HFFc6 (cell line): Measurements from ENCODE around the gene FAM131C. TPM values are rescaled to one million over a fixed set of nuclear protein-coding genes. Genes with fewer than 3 reads are reported as not detected.

Experiments used
- DNase-seq: peaks from one replicate; pipeline ENCODE4 v3.0.0-alpha.2; 2018
- H3K27ac Mint-ChIP-seq: 2 replicates; pipeline ENCODE4 v1.8.0; 2020; ENCODE audit warnings: mild to moderate bottlenecking, mixed read lengths
- H3K27me3 Mint-ChIP-seq: 2 replicates; pipeline ENCODE4 v1.8.0; 2021; ENCODE audit warnings: mild to moderate bottlenecking, moderate library complexity, mixed read lengths; ENCODE audit not compliant: insufficient read depth
- H3K36me3 Mint-ChIP-seq: 2 replicates; pipeline ENCODE4 v1.8.0; 2021; ENCODE audit warnings: low read depth, mixed read lengths
- H3K4me1 Mint-ChIP-seq: 2 replicates; pipeline ENCODE4 v1.8.0; 2020; ENCODE audit warnings: low read depth, mixed read lengths
- H3K4me3 Mint-ChIP-seq: 2 replicates; pipeline ENCODE4 v1.8.0; 2020; ENCODE audit warnings: mild to moderate bottlenecking, moderate library complexity, mixed read lengths
- H3K9me3 Mint-ChIP-seq: 2 replicates; pipeline ENCODE4 v1.8.0; 2020; ENCODE audit warnings: mild to moderate bottlenecking, mixed read lengths
- total RNA-seq, 6 experiments: library from RNA; stranded (reverse); fragmentation: NEBNext Ultra II Directional; extraction: Animal tissue kit (Norgen Biotek cat#: 25700); gene quantifications; 2 replicates in 1 of 6; 3 replicates in 5 of 6; pipeline ENCODE4 v1.2.3, GENCODE V29; 2021
- TF ChIP-seq, protein P1 (sequence below): fragments of 200-600 bp; sonication (generic); IDR thresholded peaks from 2 replicates; pipeline ENCODE4 v1.5.0; 2021; ENCODE audit warnings: antibody characterized with exemption, mild to moderate bottlenecking

FAM131C gene
- total RNA-seq, 6 experiments from 2014 or later: 0.26 to 1.3 (median 0.74) TPM

DNA sequence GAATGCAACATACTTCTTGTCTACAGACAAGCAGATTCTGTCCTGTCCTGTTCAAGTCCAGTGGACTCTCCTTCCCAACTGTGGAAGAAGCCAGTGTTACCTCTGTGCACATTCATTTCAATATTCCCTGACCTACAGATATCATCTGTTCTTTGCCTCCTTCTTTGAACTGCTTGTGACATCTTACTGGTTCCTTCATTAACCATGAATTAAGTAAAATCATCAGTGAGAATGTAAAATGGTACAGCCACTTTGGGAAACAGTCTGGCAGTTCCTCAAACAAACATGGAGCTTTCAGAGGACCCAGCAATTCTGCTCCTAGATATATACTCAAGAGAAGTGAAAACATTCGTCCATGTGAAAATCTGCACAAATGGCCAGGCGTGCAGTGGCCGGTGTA lies 62.6 kb downstream of the FAM131C start:
- Mint-ChIP-seq H3K9me3 (no peaks in the 10 kb centered on the region), H3K36me3 (no peaks in the 10 kb centered on the region), H3K27me3 (peaks cover 4% of the 10 kb centered on the region; the same call in 1 of the 2 replicates), H3K4me3 (no peak overlapping the region), H3K4me1 (peaks cover 48% of the 10 kb centered on the region), H3K27ac (no peak overlapping the region)
- TF ChIP-seq, protein P1, sequence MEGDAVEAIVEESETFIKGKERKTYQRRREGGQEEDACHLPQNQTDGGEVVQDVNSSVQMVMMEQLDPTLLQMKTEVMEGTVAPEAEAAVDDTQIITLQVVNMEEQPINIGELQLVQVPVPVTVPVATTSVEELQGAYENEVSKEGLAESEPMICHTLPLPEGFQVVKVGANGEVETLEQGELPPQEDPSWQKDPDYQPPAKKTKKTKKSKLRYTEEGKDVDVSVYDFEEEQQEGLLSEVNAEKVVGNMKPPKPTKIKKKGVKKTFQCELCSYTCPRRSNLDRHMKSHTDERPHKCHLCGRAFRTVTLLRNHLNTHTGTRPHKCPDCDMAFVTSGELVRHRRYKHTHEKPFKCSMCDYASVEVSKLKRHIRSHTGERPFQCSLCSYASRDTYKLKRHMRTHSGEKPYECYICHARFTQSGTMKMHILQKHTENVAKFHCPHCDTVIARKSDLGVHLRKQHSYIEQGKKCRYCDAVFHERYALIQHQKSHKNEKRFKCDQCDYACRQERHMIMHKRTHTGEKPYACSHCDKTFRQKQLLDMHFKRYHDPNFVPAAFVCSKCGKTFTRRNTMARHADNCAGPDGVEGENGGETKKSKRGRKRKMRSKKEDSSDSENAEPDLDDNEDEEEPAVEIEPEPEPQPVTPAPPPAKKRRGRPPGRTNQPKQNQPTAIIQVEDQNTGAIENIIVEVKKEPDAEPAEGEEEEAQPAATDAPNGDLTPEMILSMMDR: no peak
- DNase-seq: no peak

- no peak for DNase-seq
- Mint-ChIP-seq H3K27me3 (peaks cover 5% of the 10 kb centered on the region), H3K9me3 (no peaks in the 10 kb centered on the region), H3K4me1 (peaks cover 40% of the 10 kb centered on the region), H3K27ac (no peak overlapping the region), H3K4me3 (no peak overlapping the region), H3K36me3 (no peaks in the 10 kb centered on the region)
- TF ChIP-seq, protein P1: no peak
Measured at GRCh38 chr1:16009678-16010077, 63.8 kb downstream of the FAM131C start.

DNA sequence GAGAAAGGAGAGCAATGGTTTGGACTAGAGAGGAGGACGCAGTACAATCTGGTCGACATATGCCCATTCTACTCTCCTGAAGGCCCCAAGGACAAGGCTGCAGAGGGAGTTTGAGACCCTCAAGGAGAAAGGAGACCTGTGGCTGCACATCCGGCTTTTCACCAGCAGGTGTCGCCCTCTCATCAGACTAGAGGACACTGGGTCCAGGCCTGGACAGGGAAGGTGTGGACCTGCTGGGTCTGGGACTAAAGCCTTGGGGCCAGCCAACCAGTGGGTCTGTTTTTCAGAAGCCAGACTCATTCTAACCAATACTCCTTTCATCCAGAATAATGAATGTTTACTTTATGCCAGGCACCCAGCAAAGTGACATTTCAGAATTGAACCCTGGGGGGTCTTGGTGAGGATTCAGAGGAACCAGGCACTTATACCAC lies 64.4 kb downstream of the FAM131C start:
- H3K27ac Mint-ChIP-seq: no peak overlapping the region
- no peak overlapping the region for H3K4me3 Mint-ChIP-seq
- TF ChIP-seq, protein P1: peak; percentile 100
- H3K9me3 Mint-ChIP-seq: no peaks in the 10 kb centered on the region
- peaks cover 34% of the 10 kb centered on the region for H3K4me1 Mint-ChIP-seq
- peaks cover 8% of the 10 kb centered on the region for H3K27me3 Mint-ChIP-seq
- no peaks in the 10 kb centered on the region for H3K36me3 Mint-ChIP-seq
- peak; percentile 55 for DNase-seq

Other genes with a start within 250 kb of the FAM131C start
- gene SPEN, start 225.9 kb downstream of the FAM131C start, total RNA-seq: 10 to 100 TPM; 25.7 to 30.2 (median 27.6) TPM
- 10 to 100 TPM; 22.5 to 25.4 (median 24.1) TPM for gene ZBTB17, start 97.5 kb downstream of the FAM131C start, total RNA-seq
- not detected for gene SRARP, start 69.4 kb downstream of the FAM131C start, total RNA-seq
- 10 to 100 TPM; 15.5 to 40.6 (median 33.0) TPM for gene HSPB7, start 55.6 kb downstream of the FAM131C start, total RNA-seq
- gene CLCNKA, start 51.6 kb downstream of the FAM131C start, total RNA-seq: not detected
- gene CLCNKB, start 29.9 kb downstream of the FAM131C start, total RNA-seq: under 1 TPM in 2 of 6 experiments, not detected in 4; 0.10 to 0.14 TPM
- 100 to 1,000 TPM in 1 of 6 experiments, 10 to 100 TPM in 5; 77.3 to 106 (median 81.2) TPM for gene EPHA2, start 82.4 kb upstream of the FAM131C start, total RNA-seq
- 1 to 10 TPM; 5.5 to 9.0 (median 7.2) TPM for gene ARHGEF19, start 139.0 kb upstream of the FAM131C start, total RNA-seq
- gene CPLANE2, start 163.5 kb upstream of the FAM131C start, total RNA-seq: 10 to 100 TPM in 1 of 6 experiments, 1 to 10 TPM in 5; 6.5 to 11.8 (median 7.5) TPM